Neural cell (in vitro differentiated cells): ENCODE data around the gene ATG4C. TPM values are rescaled to one million over a fixed set of nuclear protein-coding genes. Genes with fewer than 3 reads are reported as not detected.

ENCODE experiments used
- H2AFZ ChIP-seq: fragments of 200-600, 300-800 bp; sonication (generic), shearing (Covaris generic); 2 replicates; pipeline ENCODE4 v1.6.0; 2014; ENCODE audit warnings: low read depth, mild to moderate bottlenecking, antibody characterized with exemption, low read length, moderate library complexity
- H3F3A ChIP-seq: fragments of 200-600 bp; shearing (Covaris generic); 2 replicates; pipeline ENCODE4 v1.6.1; 2016; ENCODE audit warnings: mild to moderate bottlenecking, moderate library complexity, mixed read lengths, antibody characterized with exemption, low read length; ENCODE audit not compliant: insufficient read depth, poor library complexity, severe bottlenecking
- H3K27ac ChIP-seq: fragments of 200-600, 300-800 bp; sonication (generic), shearing (Covaris generic); 2 replicates; pipeline ENCODE4 v1.5.1; 2014; ENCODE audit warnings: mild to moderate bottlenecking, low read length, moderate library complexity
- H3K27me3 ChIP-seq: fragments of 300-800, 200-600 bp; sonication (generic), shearing (Covaris generic); 2 replicates; pipeline ENCODE4 v1.6.0; 2014; ENCODE audit warnings: mild to moderate bottlenecking, low read depth, low read length, moderate library complexity; ENCODE audit not compliant: insufficient read depth
- H3K36me3 ChIP-seq: fragments of 300-800, 200-600 bp; sonication (generic), shearing (Covaris generic); 2 replicates; pipeline ENCODE4 v1.5.1; 2014; ENCODE audit warnings: mild to moderate bottlenecking, antibody characterized with exemption, low read length, moderate library complexity; ENCODE audit not compliant: insufficient read depth
- H3K4me2 ChIP-seq: fragments of 300-800, 200-600 bp; sonication (generic), shearing (Covaris generic); 2 replicates; pipeline ENCODE4 v1.6.0; 2014; ENCODE audit warnings: mild to moderate bottlenecking, low read length
- H3K4me3 ChIP-seq: fragments of 300-800, 200-600 bp; sonication (generic), shearing (Covaris generic); 2 replicates; pipeline ENCODE4 v1.5.1; 2014; ENCODE audit warnings: mild to moderate bottlenecking, low read length, moderate library complexity
- H3K79me2 ChIP-seq: fragments of 200-600 bp; shearing (Covaris generic); replicated peaks from 2 replicates; pipeline ENCODE4 v1.6.0; 2014; ENCODE audit warnings: mild to moderate bottlenecking, low read length, moderate library complexity; ENCODE audit not compliant: insufficient read depth
- H3K9ac ChIP-seq: fragments of 300-800, 200-600 bp; sonication (generic), shearing (Covaris generic); 2 replicates; pipeline ENCODE4 v1.6.1; 2016; ENCODE audit warnings: mild to moderate bottlenecking, low read length, mixed read lengths
- H3K9me2 ChIP-seq: fragments of 200-600 bp; shearing (Covaris generic); 2 replicates; pipeline ENCODE4 v1.6.1; 2016; ENCODE audit warnings: mild to moderate bottlenecking, low read length, mixed read lengths; ENCODE audit not compliant: insufficient read depth
- H3K9me3 ChIP-seq: fragments of 200-600, 300-800 bp; sonication (generic), shearing (Covaris generic); 2 replicates; pipeline ENCODE4 v1.6.1; 2016; ENCODE audit warnings: mild to moderate bottlenecking, mixed run types, low read length, moderate library complexity, mixed read lengths
- H4K20me1 ChIP-seq: fragments of 200-600 bp; shearing (Covaris generic); 2 replicates; pipeline ENCODE4 v1.6.1; 2016; ENCODE audit warnings: mild to moderate bottlenecking, mixed run types; ENCODE audit not compliant: insufficient read depth
- CTCF ChIP-seq: fragments of 450-650 bp; IDR thresholded peaks from 2 replicates; pipeline ENCODE4 v1.5.1; 2014; ENCODE audit warnings: antibody characterized with exemption, mild to moderate bottlenecking, moderate library complexity; ENCODE audit not compliant: poor library complexity, severe bottlenecking
- EP300 ChIP-seq: fragments of 450-650 bp; conservative IDR thresholded peaks from 2 replicates; pipeline ENCODE4 v1.6.1; 2014; ENCODE audit warnings: antibody characterized with exemption, mild to moderate bottlenecking, moderate library complexity; ENCODE audit not compliant: poor library complexity, severe bottlenecking
- EZH2 ChIP-seq: fragments of 200-600, 300-800 bp; shearing (Covaris generic), sonication (generic); IDR thresholded peaks from 2 replicates; pipeline ENCODE4 v1.6.1; 2014; ENCODE audit warnings: antibody characterized with exemption, low read length, borderline replicate concordance, mild to moderate bottlenecking; ENCODE audit not compliant: insufficient read depth, poor library complexity, severe bottlenecking
- MXI1 ChIP-seq: fragments of 450-650 bp; conservative IDR thresholded peaks from 2 replicates; pipeline ENCODE4 v1.6.1; 2014; ENCODE audit warnings: antibody characterized with exemption, mild to moderate bottlenecking; ENCODE audit not compliant: poor library complexity, severe bottlenecking
- POLR2AphosphoS5 ChIP-seq: IDR thresholded peaks from 2 replicates; pipeline ENCODE4 v1.6.1; 2012
- RAD21 ChIP-seq: fragments of 450-650 bp; conservative IDR thresholded peaks from 2 replicates; pipeline ENCODE4 v1.6.1; 2014; ENCODE audit warnings: antibody characterized with exemption, mild to moderate bottlenecking, moderate library complexity
- REST ChIP-seq: IDR thresholded peaks from 2 replicates; pipeline ENCODE4 v1.6.1; 2012; ENCODE audit warnings: borderline replicate concordance
- SMC3 ChIP-seq: fragments of 450-650 bp; conservative IDR thresholded peaks from 2 replicates; pipeline ENCODE4 v1.6.1; 2014; ENCODE audit warnings: antibody characterized with exemption, mild to moderate bottlenecking, moderate library complexity; ENCODE audit not compliant: poor library complexity
- TAF1 ChIP-seq: IDR thresholded peaks from 2 replicates; pipeline ENCODE4 v1.6.1; 2012; ENCODE audit warnings: low read depth
- polyA plus RNA-seq: library from polyadenylated mRNA; depleted of rRNA; stranded (reverse); fragments of >200 nt; gene quantifications from 2 replicates; pipeline ENCODE4 v1.2.3, GENCODE V29; 2014

ATG4C gene
- polyA plus RNA-seq, 1 donor from 2014 or later, result 11.0 TPM

DNA sequence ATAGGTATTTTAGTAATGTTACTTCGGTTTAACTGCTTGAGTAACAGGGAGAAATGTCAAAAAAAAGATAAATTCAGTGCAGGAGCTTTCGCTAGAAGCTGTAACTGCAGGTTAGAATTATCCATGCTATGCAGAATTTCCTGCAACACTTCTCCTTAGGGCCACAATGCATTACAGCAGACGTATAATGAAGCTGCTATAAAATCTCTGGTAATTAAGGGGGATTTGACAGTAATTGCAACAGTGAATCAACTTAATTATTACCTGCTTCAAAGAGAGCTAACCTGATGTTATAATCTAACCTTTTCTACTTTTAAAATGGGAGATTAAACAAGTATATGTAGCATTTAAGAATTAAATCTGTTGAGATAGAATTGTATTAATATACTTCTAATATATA lies 92.6 kb downstream of the ATG4C start:
- Histone ChIP-seq H3K27me3 (no peaks in the 10 kb centered on the region), H2AFZ (no peak overlapping the region), H3K9me3 (no peaks in the 10 kb centered on the region), H4K20me1 (no peaks in the 10 kb centered on the region), H3K4me3 (no peak overlapping the region), H3K4me2 (no peak overlapping the region), H3K9ac (no peak overlapping the region), H3K36me3 (no peaks in the 10 kb centered on the region), H3K79me2 (no peaks in the 10 kb centered on the region), H3K27ac (no peak overlapping the region), H3K9me2 (no peaks in the 10 kb centered on the region), H3F3A (no peaks in the 10 kb centered on the region)
- no peak for TF ChIP-seq EP300
- no peak for TF ChIP-seq POLR2AphosphoS5
- no peak for TF ChIP-seq CTCF
- no peak for TF ChIP-seq EZH2
- no peak for TF ChIP-seq TAF1
- TF ChIP-seq SMC3, result no peak
- no peak for TF ChIP-seq MXI1
- TF ChIP-seq REST, result no peak
- no peak for TF ChIP-seq RAD21

DNA sequence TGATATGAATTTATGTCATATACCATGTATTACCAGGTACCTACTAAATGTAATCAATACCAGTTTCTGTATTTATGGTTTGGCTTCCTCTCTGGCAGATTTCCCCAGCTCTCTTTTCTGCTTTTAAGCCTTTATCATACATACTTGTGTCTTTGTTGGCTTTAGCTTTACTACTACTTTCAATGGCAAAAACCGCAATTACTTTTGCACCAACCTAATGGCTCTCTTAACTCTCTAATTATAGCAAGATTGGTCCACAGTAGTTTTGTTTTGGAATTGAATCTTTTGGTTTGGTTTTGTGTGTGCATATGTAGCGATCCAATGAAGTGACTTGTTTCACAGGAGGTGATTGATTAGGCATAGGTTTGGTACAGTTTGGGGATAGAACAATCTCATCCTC lies 93.6 kb downstream of the ATG4C start:
- no peak for TF ChIP-seq CTCF
- TF ChIP-seq EP300, result no peak
- TF ChIP-seq TAF1, result no peak
- TF ChIP-seq RAD21, result no peak
- TF ChIP-seq SMC3, result no peak
- TF ChIP-seq REST, result no peak
- TF ChIP-seq POLR2AphosphoS5, result no peak
- no peak for TF ChIP-seq EZH2
- TF ChIP-seq MXI1, result no peak
- Histone ChIP-seq H3K9me2 (no peaks in the 10 kb centered on the region), H3K9me3 (no peaks in the 10 kb centered on the region), H3K27ac (no peak overlapping the region), H3K4me2 (no peak overlapping the region), H3K9ac (no peak overlapping the region), H3F3A (no peaks in the 10 kb centered on the region), H4K20me1 (no peaks in the 10 kb centered on the region), H3K27me3 (no peaks in the 10 kb centered on the region), H3K36me3 (no peaks in the 10 kb centered on the region), H3K4me3 (no peak overlapping the region), H2AFZ (no peak overlapping the region), H3K79me2 (no peaks in the 10 kb centered on the region)
